GM18499 (cell line): ENCODE results near the gene FRK.
"Not testable (repeated sequence)": the region's sequence is repeated elsewhere in the genome, so short reads cannot be mapped to it uniquely, and the experiment has no call there.

ENCODE experiments used
- ATAC-seq: cut with Tn5 transposase; IDR thresholded peaks from one replicate; pipeline ENCODE4 v1.9.1; 2021; ENCODE audit warnings: moderate number of reproducible peaks; ENCODE audit not compliant: insufficient read depth, unreplicated experiment

The FRK gene

GRCh38 chr6:116011520-116011919 lies 49.2 kb downstream of the FRK start:
- peak; percentile 50 for ATAC-seq

DNA sequence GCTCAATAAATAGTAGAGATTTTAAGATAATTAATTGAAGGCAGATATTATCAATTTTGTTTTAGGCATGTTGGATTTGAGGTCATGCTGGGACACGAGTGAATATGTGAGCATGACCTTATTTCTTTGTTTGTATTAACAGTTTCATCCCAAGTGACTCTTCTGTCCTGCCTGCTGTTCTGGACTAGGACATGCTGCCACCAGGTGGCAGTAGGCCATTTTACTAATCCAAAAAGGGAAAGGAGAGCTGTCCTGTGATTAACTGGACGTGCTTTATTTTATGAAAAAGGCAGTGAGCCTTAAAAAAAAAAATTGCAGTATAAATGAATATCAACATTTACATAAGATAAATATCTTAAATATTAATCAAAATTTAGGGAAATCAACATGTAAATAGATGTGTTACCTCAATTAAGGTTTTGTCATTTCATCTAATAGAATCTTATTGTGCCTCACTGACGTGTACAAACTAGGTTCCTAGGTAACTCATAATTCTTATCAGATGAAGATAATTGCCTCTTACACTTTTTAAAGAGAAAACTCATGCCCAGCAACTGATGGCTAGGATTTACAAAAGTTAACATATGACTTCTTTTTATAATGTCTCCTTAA lies 49.8 kb downstream of the FRK start:
- ATAC-seq, result no peak

DNA sequence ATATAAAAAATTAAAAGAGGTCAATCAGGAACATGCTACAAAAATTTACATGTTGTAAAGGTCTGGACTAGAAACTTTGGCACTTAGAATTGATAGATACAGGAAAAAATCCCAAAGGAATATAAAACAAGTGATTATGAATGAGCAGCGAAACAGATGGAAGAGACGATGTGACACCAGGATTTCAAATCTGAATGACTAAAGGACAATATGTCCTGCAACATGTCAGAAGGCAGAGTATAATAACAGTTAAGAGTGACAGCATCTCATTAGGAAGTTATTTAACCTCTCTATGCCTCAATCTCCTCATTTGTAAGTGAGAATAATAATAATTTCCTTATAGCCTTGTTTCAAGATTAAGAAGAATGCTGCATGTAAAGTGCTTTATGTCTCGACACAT lies 50.3 kb downstream of the FRK start:
- no peak for ATAC-seq

GRCh38 chr6:116008470-116009243 lies 52.0 kb downstream of the FRK start:
- ATAC-seq, result peak; percentile 51

GRCh38 chr6:116004841-116005815 lies 55.6 kb downstream of the FRK start:
- ATAC-seq, result no peak

GRCh38 chr6:116003668-116004067 lies 57.0 kb downstream of the FRK start:
- peak; percentile 85 for ATAC-seq

GRCh38 chr6:116002756-116003155 lies 57.9 kb downstream of the FRK start:
- no peak for ATAC-seq

- ATAC-seq, result no peak
These were observed 61.5 kb downstream of the FRK start for GRCh38 chr6:115999235-115999634.

DNA sequence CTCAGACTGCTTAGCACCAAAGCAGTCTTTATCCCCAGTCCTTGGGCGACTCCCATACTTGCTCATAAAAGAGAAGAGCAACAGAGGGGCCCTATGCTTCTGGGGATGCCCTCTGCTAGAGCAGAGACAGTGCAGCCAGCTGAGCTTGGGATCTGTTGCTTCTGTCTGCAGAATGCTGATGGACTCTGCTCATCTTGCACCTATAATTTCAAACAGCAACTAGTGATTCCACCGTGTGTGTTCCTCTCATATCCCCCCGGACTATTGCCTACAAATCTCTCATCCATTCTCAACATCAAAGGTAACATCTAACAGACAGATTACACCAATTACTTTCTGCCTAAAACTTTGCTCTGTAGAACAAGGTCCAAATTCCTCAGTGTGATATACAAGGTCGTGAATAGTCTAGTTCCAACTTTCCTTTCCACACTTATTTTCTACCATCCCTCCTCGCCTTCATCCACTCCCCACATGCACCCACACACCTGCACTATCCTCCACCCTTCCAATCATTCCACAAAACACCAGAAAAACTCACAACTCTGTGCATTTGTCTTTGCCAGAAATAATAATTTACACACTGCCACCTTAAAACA lies 62.6 kb downstream of the FRK start:
- ATAC-seq, result no peak

- ATAC-seq, result no peak
These were observed 74.7 kb downstream of the FRK start for GRCh38 chr6:115986026-115986425.

- no peak for ATAC-seq
These were observed 75.9 kb downstream of the FRK start for GRCh38 chr6:115984809-115985208.

DNA sequence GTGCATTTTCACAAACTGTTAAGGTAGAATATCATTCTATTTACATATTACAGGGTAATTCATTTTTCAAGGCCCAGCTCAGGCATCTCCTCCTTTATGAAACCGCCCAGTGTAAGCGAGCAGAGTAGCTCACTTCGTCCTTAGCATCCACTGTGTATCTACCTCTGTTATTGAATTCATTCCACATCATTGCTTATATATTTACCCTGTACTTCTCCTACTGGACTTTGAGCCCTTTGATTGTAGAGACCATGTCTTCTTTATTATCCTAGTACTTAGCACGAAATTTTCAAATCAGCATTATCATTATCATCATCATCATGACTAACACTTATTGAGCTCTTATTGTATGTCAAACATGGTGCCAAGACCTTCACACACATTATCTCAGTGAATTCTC lies 76.7 kb downstream of the FRK start:
- ATAC-seq, result no peak

DNA sequence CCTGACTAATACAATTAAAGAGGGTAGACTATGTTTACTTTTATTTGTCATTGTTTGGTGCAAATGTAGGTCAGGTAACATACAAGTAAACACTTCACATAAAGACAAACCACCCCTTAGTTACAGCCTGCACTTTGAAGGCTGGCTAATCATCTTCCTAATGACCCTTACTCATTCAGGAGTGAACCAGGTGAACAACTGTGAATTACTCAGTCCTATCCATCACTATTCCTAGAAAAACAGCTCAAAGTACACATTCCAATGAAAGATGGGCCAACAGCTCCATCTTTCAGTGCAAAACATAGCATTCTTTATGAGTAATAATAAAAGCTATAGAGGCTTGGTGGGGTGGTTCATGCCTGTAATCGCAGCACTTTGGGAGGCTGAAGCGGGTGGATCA lies 78.2 kb downstream of the FRK start:
- ATAC-seq, result no peak

- ATAC-seq, result no peak
These were observed 83.5 kb downstream of the FRK start for GRCh38 chr6:115977220-115977619.

DNA sequence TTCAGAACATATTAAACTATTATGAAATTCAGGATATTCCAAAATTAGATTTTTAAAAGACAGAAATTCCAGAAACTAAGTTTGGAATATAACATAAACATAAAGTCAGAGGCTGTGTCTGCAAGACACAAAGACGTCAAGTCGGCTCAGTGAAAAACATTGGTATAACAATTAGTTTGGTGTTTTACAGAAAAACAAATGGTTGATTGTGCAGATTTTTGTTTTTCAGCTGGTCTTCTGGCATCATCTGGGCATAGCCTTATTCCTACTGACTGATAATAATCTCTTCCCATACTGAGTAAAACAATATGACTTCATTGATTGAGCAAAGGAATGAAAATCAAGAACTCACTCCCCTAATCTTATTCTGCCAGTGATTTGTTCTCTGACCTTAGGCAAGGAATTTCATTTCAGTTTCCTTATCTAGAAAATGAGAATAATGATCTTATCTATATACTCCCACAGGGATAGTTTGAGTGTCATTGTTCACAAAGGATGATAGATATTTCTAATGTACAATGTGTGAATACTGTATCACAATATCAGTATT lies 84.3 kb downstream of the FRK start:
- no peak for ATAC-seq

- no peak for ATAC-seq
These were observed 88.0 kb downstream of the FRK start for GRCh38 chr6:115972679-115973078.

DNA sequence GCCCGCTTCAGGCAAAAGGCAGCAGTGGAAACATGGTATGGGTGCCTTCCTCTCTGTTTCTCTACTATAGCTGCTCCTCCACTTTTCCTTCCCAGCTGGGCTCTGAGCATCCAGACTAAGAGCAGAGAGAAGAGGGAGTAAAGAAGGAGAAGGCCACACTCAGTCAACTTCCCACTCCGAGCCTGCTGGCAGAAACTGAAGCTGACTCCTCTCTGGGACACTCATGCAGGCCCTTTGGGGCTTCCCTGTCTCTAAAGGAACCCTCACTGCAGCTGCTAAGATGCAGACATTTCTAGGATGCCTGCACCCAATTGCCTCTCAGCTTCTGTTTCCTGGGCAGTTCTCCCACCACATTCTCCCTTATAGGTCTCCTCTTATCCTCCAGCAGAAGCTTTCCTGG lies 88.9 kb downstream of the FRK start:
- ATAC-seq, result no peak

GRCh38 chr6:115969930-115970273 lies 90.8 kb downstream of the FRK start:
- ATAC-seq, result no peak

DNA sequence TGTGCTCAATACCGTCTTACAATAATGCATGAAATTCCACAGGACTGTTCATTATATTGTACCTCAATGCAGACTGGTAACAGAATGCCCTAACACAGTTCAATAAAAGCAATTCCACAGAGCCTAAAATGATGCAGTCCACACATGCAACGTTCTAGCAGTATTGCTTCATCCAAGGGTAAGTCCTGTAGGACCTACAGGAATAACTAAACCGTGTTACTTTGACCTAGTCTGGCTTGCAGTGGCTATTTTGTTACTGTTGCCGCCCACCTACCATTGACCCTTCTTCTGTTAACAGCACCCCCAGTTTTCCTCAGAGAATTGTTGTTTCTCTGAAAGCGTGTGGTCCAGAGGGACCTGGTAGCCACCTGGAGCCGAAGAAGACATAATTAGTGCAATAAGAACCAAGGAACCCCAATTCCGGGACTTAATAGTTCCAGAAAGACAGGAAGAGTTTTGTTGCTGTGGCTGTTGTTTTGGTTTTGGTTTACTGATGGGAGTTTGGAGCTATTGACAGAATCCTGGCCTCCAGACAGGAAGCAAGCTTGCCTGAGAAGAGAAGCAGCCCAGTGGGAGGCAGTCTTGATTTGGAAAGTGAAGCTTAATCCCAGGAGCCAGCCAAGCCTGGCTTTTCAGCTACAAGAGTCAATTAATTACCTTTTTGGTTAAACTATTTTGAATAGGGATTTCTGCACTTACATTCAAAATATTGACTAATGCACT lies 91.3 kb downstream of the FRK start:
- no peak for ATAC-seq

GRCh38 chr6:115960286-115960685 lies 100.4 kb downstream of the FRK start:
- not testable (repeated sequence) for ATAC-seq
